ENCODE measurements around the gene SUCLG1.

SUCLG1 gene

GRCh38 chr2:84383271-84383670, 75.8 kb downstream of the SUCLG1 start:
- no peak for DNase-seq (ENCODE audit: low read depth)
- H3K4me3 ChIP-seq (ENCODE audit: low read depth, low read length): no peak overlapping the region
- TF ChIP-seq, protein P1, sequence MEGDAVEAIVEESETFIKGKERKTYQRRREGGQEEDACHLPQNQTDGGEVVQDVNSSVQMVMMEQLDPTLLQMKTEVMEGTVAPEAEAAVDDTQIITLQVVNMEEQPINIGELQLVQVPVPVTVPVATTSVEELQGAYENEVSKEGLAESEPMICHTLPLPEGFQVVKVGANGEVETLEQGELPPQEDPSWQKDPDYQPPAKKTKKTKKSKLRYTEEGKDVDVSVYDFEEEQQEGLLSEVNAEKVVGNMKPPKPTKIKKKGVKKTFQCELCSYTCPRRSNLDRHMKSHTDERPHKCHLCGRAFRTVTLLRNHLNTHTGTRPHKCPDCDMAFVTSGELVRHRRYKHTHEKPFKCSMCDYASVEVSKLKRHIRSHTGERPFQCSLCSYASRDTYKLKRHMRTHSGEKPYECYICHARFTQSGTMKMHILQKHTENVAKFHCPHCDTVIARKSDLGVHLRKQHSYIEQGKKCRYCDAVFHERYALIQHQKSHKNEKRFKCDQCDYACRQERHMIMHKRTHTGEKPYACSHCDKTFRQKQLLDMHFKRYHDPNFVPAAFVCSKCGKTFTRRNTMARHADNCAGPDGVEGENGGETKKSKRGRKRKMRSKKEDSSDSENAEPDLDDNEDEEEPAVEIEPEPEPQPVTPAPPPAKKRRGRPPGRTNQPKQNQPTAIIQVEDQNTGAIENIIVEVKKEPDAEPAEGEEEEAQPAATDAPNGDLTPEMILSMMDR (conservative IDR thresholded peaks at IDR 0.05; ENCODE audit: low read depth, low read length): no peak

- TF ChIP-seq, protein P1 (conservative IDR thresholded peaks at IDR 0.05; ENCODE audit: low read depth, low read length): no peak
- no peak for DNase-seq (ENCODE audit: low read depth)
- H3K4me3 ChIP-seq (ENCODE audit: low read depth, low read length): no peak overlapping the region
These were observed 78.2 kb downstream of the SUCLG1 start for GRCh38 chr2:84380875-84381274.

GRCh38 chr2:84378960-84379359, 80.1 kb downstream of the SUCLG1 start:
- TF ChIP-seq, protein P1 (conservative IDR thresholded peaks at IDR 0.05; ENCODE audit: low read depth, low read length): no peak
- no peak for DNase-seq (ENCODE audit: low read depth)
- no peak overlapping the region for H3K4me3 ChIP-seq (ENCODE audit: low read depth, low read length)

DNA sequence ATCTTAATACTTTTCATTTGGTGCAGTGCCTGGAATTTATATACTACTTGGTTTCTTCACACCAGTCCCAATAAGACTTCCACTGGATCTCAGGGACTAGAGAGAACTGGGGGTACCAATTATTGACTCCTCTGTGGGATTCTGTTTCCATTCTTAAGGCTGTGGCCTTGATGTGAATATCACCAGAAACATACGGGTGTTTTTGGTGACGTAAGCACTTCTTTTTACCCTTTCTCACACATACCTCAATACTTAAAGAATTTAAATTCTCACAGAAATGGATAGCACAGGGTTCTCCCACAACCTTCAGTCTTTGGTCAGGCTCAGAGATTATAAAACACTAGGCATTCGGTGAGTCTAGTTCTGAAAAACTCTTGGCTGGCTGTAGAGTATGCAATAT, 84.1 kb downstream of the SUCLG1 start:
- H3K4me3 ChIP-seq (ENCODE audit: low read depth, low read length): no peak overlapping the region
- DNase-seq (ENCODE audit: low read depth): no peak
- TF ChIP-seq, protein P1 (conservative IDR thresholded peaks at IDR 0.05; ENCODE audit: low read depth, low read length): no peak

DNA sequence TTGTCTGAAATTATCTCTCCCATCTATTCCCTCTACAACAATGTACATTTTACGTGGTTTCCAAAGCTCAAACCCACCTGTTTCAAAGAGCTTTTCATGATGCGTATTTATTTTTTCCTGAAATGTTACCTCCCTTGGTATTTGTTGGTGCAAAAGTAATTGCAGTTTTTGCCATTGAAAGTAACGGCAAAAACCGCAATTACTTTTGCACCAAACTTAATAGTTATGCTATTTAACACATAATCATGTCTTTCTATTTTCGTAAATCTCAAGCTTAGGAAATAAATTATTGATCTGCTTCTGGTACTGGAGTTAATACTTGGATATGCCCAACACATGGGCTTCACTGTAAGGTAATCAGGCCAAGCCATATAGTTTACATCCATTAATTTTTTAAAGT, 85.2 kb downstream of the SUCLG1 start:
- DNase-seq (ENCODE audit: low read depth): no peak
- no peak overlapping the region for H3K4me3 ChIP-seq (ENCODE audit: low read depth, low read length)
- TF ChIP-seq, protein P1 (conservative IDR thresholded peaks at IDR 0.05; ENCODE audit: low read depth, low read length): no peak
